Lung (tissue), 12 donors: ENCODE measurements around the gene COL13A1. TPM values are rescaled to one million over a fixed set of nuclear protein-coding genes. Genes with fewer than 3 reads are reported as not detected.

Experiments
- ATAC-seq: fragments of 200-7000 bp; cut with Tn5 transposase; one replicate; pipeline ENCODE4 v1.9.1; 2020; ENCODE audit warnings: moderate number of reproducible peaks; ENCODE audit not compliant: insufficient read depth, low FRiP score
- DNase-seq, 3 donors: peaks; one replicate each; pipeline ENCODE4 v3.0.0-alpha.2; 2013 to 2017
- H3K27ac ChIP-seq, 2 donors: one replicate each; pipeline ENCODE4 v1.5.1; 2013; ENCODE audit warnings: mild to moderate bottlenecking in 2 of 2, moderate library complexity in 2 of 2, control low read depth in 1 of 2, inconsistent platforms in 1 of 2, low read depth in 1 of 2, low read length in 1 of 2
- H3K27me3 ChIP-seq, 3 donors: one replicate each; pipeline ENCODE4 v1.5.1; 2013; ENCODE audit warnings: low read length in 2 of 3; ENCODE audit not compliant: control insufficient read depth in 3 of 3, insufficient read depth in 3 of 3
- H3K36me3 ChIP-seq, 4 donors: one replicate each; pipeline ENCODE4 v1.5.1; 2013; ENCODE audit warnings: low read length in 4 of 4, mild to moderate bottlenecking in 1 of 4, moderate library complexity in 1 of 4; ENCODE audit not compliant: control insufficient read depth in 4 of 4, insufficient read depth in 4 of 4
- H3K4me1 ChIP-seq, 5 donors: one replicate each; pipeline ENCODE4 v1.5.1; 2013; ENCODE audit warnings: low read length in 5 of 5, mild to moderate bottlenecking in 2 of 5, moderate library complexity in 1 of 5; ENCODE audit not compliant: control insufficient read depth in 5 of 5, insufficient read depth in 5 of 5
- H3K4me3 ChIP-seq: one replicate; pipeline ENCODE4 v1.5.1; 2013; ENCODE audit warnings: mild to moderate bottlenecking, control low read depth, moderate library complexity
- H3K9ac ChIP-seq, 2 donors: one replicate each; pipeline ENCODE4 v1.5.1; 2013; ENCODE audit warnings: low read length in 2 of 2, control low read depth in 1 of 2; ENCODE audit not compliant: insufficient read depth in 1 of 2
- H3K9me3 ChIP-seq, 4 donors: one replicate each; pipeline ENCODE4 v1.5.1; 2013; ENCODE audit warnings: low read length in 3 of 4, mild to moderate bottlenecking in 1 of 4, moderate library complexity in 1 of 4; ENCODE audit not compliant: control insufficient read depth in 4 of 4, insufficient read depth in 3 of 4
- WGBS, 2 donors: extraction: QIAGEN DNeasy Blood & Tissue Kit; methylation state at CpG; one replicate each; pipeline ENCODE4 v1.1.7; 2013; 5-methylcytosine and 5-hydroxymethylcytosine counted together
- polyA plus RNA-seq, 2 donors: library from polyadenylated mRNA; stranded (reverse); fragments of 200-250 nt; gene quantifications; one replicate each; pipeline ENCODE4 v1.2.1, GENCODE V29; 2013
- total RNA-seq, 2 donors: library from RNA; depleted of rRNA in 1 of 2; stranded (reverse); fragments of >200 nt in 1 of 2; gene quantifications; one replicate each; pipeline ENCODE4 v1.2.1, GENCODE V29; 2014 to 2021
- TF ChIP-seq, protein P1 (sequence below): IDR thresholded peaks from 2 replicates; pipeline ENCODE4 v1.5.1; 2012; ENCODE audit warnings: mild to moderate bottlenecking; ENCODE audit errors: control extremely low read depth, extremely low read depth
- donor health status: control.
- donor health status: control.
- donor health status: Bipolar disorder and iron deficiency.
- donor health status: healthy.
- donor health status: DM: yes; HTN: yes; CAD: no.

COL13A1 gene
- total and polyA plus RNA-seq, 4 donors = 2.7 to 42.1 (median 5.6) TPM

DNA sequence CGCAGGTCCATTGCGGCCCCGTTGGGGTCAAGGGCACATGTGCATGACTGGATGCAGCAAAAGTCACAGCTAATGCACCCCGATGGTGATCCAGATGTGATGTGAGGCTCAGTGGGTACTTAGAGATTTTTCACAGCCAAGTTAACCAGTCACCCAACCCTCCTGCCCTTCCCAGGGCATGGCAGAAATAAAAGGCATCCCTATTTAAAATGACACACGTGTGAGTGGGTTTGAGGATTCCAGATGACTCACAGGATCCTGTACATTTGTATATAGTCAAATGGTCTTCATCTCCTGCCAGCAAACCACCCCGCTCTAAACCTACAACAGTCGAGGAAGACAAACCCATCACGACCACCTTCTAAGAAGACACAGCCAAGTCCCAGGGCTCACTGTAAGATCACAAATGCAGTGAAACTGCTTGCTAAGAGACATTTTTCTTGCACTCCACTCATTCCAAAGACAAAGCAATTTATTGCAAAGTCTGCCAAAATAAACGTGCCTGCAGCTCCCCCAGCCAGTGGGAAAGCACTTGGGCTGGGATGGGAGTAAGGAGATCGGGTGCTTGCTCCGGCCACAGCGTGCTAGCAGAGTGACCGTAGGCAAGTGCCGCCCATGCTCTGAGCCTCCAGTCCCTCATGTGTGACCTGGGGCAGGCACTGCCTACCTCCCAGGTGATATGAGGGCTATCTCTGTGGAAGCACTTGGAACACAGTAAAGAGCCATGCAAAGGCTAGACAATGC is 164.4 kb downstream of the COL13A1 start:
- Histone ChIP-seq H3K4me3 (no peak overlapping the region), H3K27me3 (no peaks in the 10 kb centered on the region), H3K36me3 (no peaks in the 10 kb centered on the region), H3K27ac (no peak overlapping the region), H3K4me1 (peaks cover 0 to 17% (median 4%) of the 10 kb centered on the region in 5 donors), H3K9me3 (no peaks in the 10 kb centered on the region), H3K9ac (no peak overlapping the region)
- WGBS, 2 donors = 68 to 83% methylated on average over 14 of the region's 14 CpGs
- peak; percentile 30 to 54 (median 34) for DNase-seq
- ATAC-seq = no peak
- TF ChIP-seq, protein P1, sequence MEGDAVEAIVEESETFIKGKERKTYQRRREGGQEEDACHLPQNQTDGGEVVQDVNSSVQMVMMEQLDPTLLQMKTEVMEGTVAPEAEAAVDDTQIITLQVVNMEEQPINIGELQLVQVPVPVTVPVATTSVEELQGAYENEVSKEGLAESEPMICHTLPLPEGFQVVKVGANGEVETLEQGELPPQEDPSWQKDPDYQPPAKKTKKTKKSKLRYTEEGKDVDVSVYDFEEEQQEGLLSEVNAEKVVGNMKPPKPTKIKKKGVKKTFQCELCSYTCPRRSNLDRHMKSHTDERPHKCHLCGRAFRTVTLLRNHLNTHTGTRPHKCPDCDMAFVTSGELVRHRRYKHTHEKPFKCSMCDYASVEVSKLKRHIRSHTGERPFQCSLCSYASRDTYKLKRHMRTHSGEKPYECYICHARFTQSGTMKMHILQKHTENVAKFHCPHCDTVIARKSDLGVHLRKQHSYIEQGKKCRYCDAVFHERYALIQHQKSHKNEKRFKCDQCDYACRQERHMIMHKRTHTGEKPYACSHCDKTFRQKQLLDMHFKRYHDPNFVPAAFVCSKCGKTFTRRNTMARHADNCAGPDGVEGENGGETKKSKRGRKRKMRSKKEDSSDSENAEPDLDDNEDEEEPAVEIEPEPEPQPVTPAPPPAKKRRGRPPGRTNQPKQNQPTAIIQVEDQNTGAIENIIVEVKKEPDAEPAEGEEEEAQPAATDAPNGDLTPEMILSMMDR = no peak

DNA sequence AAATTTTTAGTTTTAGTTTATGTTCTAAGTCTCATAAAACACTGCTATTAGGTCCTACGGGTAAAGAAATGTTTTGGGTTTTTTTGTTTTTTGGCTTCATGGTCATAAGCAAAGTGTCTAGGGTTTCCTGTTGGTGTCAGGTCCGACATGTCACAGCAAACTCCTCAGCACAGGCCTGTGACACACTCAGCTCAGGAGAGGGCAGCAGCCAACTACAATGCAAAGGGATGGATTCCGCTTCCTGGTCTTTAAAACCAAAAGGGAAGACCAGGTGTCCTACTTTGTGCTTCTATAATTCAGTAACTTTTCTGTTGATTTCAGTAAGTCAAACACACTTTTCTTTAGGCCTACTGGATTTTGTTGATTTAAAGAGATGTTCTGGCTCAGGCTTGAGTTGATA is 167.1 kb downstream of the COL13A1 start:
- Histone ChIP-seq H3K27me3 (no peaks in the 10 kb centered on the region), H3K36me3 (no peaks in the 10 kb centered on the region), H3K9ac (no peak overlapping the region), H3K9me3 (no peaks in the 10 kb centered on the region), H3K4me1 (peaks cover 0 to 10% (median 0%) of the 10 kb centered on the region in 5 donors), H3K27ac (no peak overlapping the region), H3K4me3 (no peak overlapping the region)
- TF ChIP-seq, protein P1 = no peak
- no peak for ATAC-seq
- WGBS, 2 donors = 69 to 71% methylated on average over 3 of the region's 3 CpGs
- DNase-seq = peak in 2 of 3 donors; percentile 35 to 57

DNA sequence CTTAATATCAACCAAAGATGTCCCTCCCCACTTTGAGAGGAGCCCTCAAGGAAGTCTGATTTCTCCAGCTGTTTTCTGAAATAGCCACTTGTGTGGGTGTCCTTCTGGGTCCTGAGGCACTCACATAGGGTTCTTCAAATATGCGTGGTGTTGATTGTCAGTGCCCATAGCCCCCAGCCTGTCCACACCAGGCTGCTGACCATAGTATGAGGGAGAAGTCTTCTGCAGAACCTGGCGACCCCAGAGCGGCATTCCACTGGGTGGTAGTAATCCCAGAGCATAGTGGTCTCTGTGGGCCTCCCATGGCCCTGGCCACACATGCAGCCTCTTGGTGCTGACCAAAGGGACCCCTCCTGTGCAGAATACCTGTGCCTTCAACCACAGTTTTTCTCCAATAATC is 168.3 kb downstream of the COL13A1 start:
- 86 to 91% methylated on average over 3 of the region's 3 CpGs for WGBS, 2 donors
- DNase-seq = no peak
- TF ChIP-seq, protein P1 = no peak

More for the DNA sequence above, 168.3 kb downstream of the COL13A1 start:
- H3K9me3 ChIP-seq = no peaks in the 10 kb centered on the region
- no peaks in the 10 kb centered on the region for H3K36me3 ChIP-seq
- H3K27me3 ChIP-seq = no peaks in the 10 kb centered on the region
- no peak overlapping the region for H3K9ac ChIP-seq
- no peak for ATAC-seq
- no peak overlapping the region for H3K4me3 ChIP-seq
- H3K4me1 ChIP-seq = peaks cover 0 to 10% (median 0%) of the 10 kb centered on the region in 5 donors
- H3K27ac ChIP-seq = no peak overlapping the region
